ENCODE data around the gene NASP.

The NASP gene

DNA sequence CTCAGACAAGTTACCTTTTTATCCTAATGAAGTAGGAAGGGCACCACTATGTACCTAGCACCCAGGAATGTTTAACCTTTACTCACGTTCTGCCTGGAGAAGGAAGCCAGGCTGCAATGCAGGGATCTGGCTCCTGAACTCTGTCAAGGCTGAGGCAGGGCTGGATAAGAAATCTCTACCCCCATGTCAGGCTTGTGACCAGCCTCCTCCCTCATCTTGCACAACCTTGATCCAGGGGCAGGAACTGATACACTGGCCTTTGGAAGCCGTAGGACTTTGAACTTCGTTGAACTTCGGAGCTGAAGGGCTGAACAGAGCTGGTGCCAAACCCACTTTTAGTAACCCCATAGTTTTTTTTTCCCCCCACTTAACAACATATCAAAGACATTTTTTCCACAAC, 41.2 kb upstream of the NASP start:
- H2AFZ ChIP-seq, result peak overlapping the region; percentile 17
- H3K79me2 ChIP-seq, result no peaks in the 10 kb centered on the region
- no peak overlapping the region for H3K4me2 ChIP-seq (ENCODE audit: low read length)
- no peaks in the 10 kb centered on the region for H3K4me1 ChIP-seq
- no peak overlapping the region for H3K4me3 ChIP-seq (ENCODE audit: low read depth, low read length)
- H3K27me3 ChIP-seq (ENCODE audit: control insufficient read depth, insufficient read depth, low read length), result no peaks in the 10 kb centered on the region
- H3K9me3 ChIP-seq (ENCODE audit: control insufficient read depth, low read length), result no peaks in the 10 kb centered on the region
- no peak overlapping the region for H3K27ac ChIP-seq
- H3K36me3 ChIP-seq (ENCODE audit: control insufficient read depth, insufficient read depth, low read length), result no peaks in the 10 kb centered on the region
- no peak overlapping the region for H3K9ac ChIP-seq
- TF ChIP-seq, protein P1, sequence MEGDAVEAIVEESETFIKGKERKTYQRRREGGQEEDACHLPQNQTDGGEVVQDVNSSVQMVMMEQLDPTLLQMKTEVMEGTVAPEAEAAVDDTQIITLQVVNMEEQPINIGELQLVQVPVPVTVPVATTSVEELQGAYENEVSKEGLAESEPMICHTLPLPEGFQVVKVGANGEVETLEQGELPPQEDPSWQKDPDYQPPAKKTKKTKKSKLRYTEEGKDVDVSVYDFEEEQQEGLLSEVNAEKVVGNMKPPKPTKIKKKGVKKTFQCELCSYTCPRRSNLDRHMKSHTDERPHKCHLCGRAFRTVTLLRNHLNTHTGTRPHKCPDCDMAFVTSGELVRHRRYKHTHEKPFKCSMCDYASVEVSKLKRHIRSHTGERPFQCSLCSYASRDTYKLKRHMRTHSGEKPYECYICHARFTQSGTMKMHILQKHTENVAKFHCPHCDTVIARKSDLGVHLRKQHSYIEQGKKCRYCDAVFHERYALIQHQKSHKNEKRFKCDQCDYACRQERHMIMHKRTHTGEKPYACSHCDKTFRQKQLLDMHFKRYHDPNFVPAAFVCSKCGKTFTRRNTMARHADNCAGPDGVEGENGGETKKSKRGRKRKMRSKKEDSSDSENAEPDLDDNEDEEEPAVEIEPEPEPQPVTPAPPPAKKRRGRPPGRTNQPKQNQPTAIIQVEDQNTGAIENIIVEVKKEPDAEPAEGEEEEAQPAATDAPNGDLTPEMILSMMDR (IDR thresholded peaks at IDR 0.05), result no peak

DNA sequence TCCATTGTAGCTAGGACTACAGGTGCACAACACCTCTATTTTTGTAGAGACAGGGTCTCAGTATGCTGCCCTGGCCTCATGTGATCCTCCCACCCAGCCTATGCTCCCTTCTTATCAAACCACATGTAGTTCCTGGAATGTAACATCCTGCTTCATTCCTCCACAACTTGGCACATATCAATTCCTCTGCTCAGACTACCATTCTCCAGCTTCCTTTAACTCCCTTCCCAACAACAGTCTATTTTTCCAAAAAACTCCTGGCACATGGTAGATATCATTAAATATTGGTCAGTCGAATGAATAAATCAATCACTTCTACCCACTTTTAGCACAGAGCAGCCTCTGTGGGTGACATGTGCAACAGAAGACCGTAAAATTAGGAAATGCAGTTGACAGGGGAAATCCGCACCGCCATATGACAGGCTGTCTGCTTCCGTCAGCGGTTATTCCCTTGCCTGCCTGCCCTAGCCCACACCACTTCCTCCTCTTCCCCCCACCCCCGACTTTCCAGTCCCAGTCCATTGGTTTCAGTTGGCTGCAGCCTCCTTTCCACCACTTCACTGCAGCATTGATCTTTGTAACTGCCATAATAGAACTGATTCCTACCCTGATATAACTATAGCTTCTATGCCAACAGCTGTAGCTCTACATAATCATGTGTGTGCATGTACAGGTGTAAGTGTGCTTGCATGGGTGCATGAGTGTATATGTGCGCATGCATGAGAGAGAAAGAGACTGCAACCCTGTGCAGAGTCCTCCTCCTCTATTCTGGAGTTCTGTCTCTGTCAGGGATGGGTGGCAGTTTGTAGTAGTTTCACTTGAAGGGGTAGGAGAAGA, 40.0 kb upstream of the NASP start:
- Histone ChIP-seq H3K4me3 (ENCODE audit: low read depth, low read length) (no peak overlapping the region), H3K27ac (no peak overlapping the region)
- TF ChIP-seq, protein P1 (IDR thresholded peaks at IDR 0.05), result no peak

GRCh38 chr1:45544530-45544929, 39.3 kb upstream of the NASP start:
- no peaks in the 10 kb centered on the region for H3K4me1 ChIP-seq
- H3K4me3 ChIP-seq (ENCODE audit: low read depth, low read length), result no peak overlapping the region
- TF ChIP-seq, protein P1 (IDR thresholded peaks at IDR 0.05), result no peak
- no peak overlapping the region for H2AFZ ChIP-seq
- no peaks in the 10 kb centered on the region for H3K27me3 ChIP-seq (ENCODE audit: control insufficient read depth, insufficient read depth, low read length)
- no peaks in the 10 kb centered on the region for H3K36me3 ChIP-seq (ENCODE audit: control insufficient read depth, insufficient read depth, low read length)
- no peaks in the 10 kb centered on the region for H3K9me3 ChIP-seq (ENCODE audit: control insufficient read depth, low read length)
- no peak overlapping the region for H3K9ac ChIP-seq
- H3K27ac ChIP-seq, result no peak overlapping the region
- no peak overlapping the region for H3K4me2 ChIP-seq (ENCODE audit: low read length)
- no peaks in the 10 kb centered on the region for H3K79me2 ChIP-seq

More for the DNA sequence above, 40.0 kb upstream of the NASP start:
- no peak overlapping the region for H3K9ac ChIP-seq
- H3K36me3 ChIP-seq (ENCODE audit: control insufficient read depth, insufficient read depth, low read length), result no peaks in the 10 kb centered on the region
- H3K9me3 ChIP-seq (ENCODE audit: control insufficient read depth, low read length), result no peaks in the 10 kb centered on the region
- no peak overlapping the region for H3K4me2 ChIP-seq (ENCODE audit: low read length)
- no peaks in the 10 kb centered on the region for H3K79me2 ChIP-seq
- no peaks in the 10 kb centered on the region for H3K4me1 ChIP-seq
- H2AFZ ChIP-seq, result no peak overlapping the region
- no peaks in the 10 kb centered on the region for H3K27me3 ChIP-seq (ENCODE audit: control insufficient read depth, insufficient read depth, low read length)

DNA sequence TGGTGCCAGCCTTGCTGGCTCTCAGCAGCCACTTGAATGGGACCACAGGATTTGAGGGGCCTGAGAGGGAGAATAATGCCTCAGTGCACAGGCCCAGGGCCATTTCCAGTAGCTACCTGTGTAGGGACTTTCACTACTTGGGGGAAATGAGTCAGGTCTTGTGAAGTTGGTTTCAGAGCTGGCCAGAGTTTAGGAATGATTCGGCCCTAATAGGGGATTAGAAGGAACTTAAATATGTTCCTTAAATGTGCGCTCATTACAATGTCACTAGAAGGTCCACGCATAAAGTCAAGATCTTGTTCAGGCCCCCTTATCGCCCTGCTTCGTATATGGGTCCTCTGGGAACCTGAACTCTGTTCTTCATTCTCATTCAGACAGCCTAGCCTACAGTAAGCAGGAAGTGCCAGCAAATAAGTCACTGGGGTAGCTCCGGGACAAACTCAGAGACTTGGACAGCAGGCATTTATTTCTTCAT, 38.8 kb upstream of the NASP start:
- H3K9me3 ChIP-seq (ENCODE audit: control insufficient read depth, low read length), result no peaks in the 10 kb centered on the region
- TF ChIP-seq, protein P1 (IDR thresholded peaks at IDR 0.05), result no peak
- no peaks in the 10 kb centered on the region for H3K27me3 ChIP-seq (ENCODE audit: control insufficient read depth, insufficient read depth, low read length)
- H3K79me2 ChIP-seq, result no peaks in the 10 kb centered on the region
- H3K4me2 ChIP-seq (ENCODE audit: low read length), result no peak overlapping the region
- no peaks in the 10 kb centered on the region for H3K36me3 ChIP-seq (ENCODE audit: control insufficient read depth, insufficient read depth, low read length)
- H3K27ac ChIP-seq, result no peak overlapping the region
- H2AFZ ChIP-seq, result no peak overlapping the region
- H3K4me1 ChIP-seq, result no peaks in the 10 kb centered on the region
- no peak overlapping the region for H3K9ac ChIP-seq
- no peak overlapping the region for H3K4me3 ChIP-seq (ENCODE audit: low read depth, low read length)
